Body of pancreas (tissue), 4 donors: Measurements from ENCODE around the gene RFESD.

Experiments used
- POLR2A ChIP-seq, 3 donors: fragments of 450-650 bp; IDR thresholded peaks; one replicate each; pipeline ENCODE4 v1.6.1; 2016; ENCODE audit warnings: antibody characterized with exemption in 3 of 3, mild to moderate bottlenecking in 2 of 3
- TF ChIP-seq, protein P1 (sequence below), 7 experiments: fragments of 450-650 bp in 4 of 7; fragments of 200-600 bp in 3 of 7; sonication (generic) in 3 of 7; IDR thresholded peaks; one replicate each; pipeline ENCODE4 v1.5.1; 2016 to 2019; ENCODE audit warnings: antibody characterized with exemption in 7 of 7

- TF ChIP-seq, protein P1, sequence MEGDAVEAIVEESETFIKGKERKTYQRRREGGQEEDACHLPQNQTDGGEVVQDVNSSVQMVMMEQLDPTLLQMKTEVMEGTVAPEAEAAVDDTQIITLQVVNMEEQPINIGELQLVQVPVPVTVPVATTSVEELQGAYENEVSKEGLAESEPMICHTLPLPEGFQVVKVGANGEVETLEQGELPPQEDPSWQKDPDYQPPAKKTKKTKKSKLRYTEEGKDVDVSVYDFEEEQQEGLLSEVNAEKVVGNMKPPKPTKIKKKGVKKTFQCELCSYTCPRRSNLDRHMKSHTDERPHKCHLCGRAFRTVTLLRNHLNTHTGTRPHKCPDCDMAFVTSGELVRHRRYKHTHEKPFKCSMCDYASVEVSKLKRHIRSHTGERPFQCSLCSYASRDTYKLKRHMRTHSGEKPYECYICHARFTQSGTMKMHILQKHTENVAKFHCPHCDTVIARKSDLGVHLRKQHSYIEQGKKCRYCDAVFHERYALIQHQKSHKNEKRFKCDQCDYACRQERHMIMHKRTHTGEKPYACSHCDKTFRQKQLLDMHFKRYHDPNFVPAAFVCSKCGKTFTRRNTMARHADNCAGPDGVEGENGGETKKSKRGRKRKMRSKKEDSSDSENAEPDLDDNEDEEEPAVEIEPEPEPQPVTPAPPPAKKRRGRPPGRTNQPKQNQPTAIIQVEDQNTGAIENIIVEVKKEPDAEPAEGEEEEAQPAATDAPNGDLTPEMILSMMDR (IDR thresholded peaks at IDR 0.05): no peak
- TF ChIP-seq POLR2A (IDR thresholded peaks at IDR 0.05): no peak
Observed at GRCh38 chr5:95649842-95650620, 3.5 kb downstream of the RFESD start.
